Embryonic facial prominence (tissue), 1 donor: ENCODE measurements around the gene RNASEH2B.
A peak's percentile ranks its signal among the peaks of the same experiment; 100 is the strongest.

ENCODE experiments used
- DNase-seq: peaks from one replicate; pipeline ENCODE4 v3.0.0-alpha.2; 2016; ENCODE audit errors: extremely low spot score

RNASEH2B gene

DNA sequence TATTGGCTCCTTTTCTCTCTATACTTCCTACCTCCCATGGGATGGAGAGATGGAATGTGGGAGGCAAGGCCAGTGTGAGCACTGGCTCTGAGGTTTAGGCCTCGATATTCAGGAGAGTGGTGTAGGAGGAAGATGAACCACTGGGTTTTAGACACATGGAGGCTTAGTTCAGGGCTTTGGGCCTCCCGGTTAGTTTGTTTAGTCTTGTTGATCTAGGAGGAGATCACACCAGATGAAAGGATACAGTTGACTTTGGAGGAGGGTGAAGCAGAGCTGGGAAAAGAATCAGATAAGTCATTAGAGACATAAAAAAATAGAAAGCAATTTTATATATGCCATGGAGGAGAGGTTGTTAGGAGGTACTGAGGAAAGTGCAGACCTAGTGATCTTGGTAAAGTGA is 30.9 kb downstream of the RNASEH2B start:
- DNase-seq, result no peak

DNA sequence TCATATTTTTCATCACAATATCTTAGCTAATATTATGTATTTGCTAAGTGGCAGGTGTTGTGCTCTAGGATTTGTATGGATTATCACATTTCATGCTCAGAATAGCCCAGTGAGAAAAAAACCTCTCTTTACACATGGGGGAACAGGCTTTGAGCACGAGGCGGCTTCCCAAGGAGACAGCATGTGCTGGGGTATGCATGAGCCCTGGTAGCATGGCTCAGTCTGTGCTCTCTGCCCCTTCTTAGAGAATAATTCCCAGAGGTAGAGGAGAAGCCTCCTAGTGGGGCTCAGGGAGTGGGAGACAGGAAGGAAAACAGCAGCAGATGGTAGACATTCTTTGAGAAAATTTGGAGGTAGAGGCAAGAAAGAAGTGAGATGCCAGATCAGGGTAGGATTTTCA is 31.6 kb downstream of the RNASEH2B start:
- no peak for DNase-seq

DNA sequence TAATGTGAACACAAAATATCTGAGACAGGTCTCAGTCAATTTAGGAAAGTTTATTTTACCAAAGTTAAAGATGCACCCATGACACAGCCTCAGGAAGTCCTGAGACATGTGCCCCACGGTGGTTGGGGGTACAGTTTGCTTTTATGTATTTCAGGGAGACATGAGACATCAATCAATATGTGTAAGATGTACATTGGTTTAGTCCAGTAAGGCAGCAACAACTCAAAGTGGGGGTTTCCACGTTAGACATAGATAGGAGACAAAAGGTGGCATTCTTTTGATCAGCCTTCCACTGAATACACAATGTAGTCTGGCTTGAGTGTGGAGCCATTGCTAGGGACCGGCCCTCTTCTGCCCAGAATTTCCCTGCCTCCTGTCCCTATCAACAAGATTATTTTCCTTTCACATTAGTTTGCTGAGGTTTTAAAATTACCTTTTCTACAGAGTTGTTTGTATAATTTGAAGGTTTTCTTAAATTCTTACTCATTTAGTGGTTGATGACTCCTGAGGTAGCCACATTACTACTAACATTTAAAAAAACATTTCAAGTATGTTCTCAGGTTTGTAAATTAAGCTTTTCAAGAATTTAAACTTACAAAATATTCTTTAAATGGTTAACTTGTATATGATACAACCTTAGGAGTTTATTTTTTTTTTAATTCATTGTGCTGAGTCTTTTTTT is 33.2 kb downstream of the RNASEH2B start:
- DNase-seq, result no peak

DNA sequence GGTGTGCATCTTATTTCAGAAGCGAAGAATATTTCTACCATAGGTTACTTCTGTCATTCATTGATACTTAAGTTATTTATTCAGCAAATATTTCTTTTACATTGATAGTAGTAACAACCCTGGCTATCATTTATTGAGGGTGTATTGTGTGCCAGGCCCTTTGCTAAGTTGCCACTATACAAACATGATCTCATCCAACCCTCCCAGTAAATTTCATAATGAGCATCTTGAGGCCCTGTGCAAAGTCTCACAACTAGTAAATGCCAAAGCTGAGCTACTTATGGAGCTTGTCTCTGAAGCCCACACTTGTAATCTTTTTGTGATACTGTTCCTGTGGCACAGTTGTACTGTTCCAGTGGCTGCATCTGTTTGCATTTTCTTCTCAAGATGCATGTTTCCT is 36.1 kb downstream of the RNASEH2B start:
- DNase-seq, result no peak

DNA sequence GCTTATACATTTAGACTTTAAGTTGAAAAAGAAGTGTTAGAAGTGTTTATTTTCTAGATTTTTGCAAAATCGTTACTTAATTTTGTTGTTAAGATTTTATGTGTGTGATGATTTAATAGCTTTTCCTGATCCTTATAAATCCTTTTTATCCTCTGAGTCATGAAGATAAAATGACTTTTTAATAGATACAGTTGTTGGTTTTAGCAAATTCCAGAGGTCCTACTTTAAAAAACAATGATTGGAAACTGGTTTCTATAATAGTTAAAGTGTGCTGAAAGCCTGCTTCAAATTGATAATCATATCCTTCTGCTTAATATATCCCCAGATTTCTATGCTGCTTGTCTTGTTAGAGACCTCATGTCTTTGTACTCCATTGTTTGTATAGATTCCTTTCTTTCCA is 39.0 kb downstream of the RNASEH2B start:
- no peak for DNase-seq

DNA sequence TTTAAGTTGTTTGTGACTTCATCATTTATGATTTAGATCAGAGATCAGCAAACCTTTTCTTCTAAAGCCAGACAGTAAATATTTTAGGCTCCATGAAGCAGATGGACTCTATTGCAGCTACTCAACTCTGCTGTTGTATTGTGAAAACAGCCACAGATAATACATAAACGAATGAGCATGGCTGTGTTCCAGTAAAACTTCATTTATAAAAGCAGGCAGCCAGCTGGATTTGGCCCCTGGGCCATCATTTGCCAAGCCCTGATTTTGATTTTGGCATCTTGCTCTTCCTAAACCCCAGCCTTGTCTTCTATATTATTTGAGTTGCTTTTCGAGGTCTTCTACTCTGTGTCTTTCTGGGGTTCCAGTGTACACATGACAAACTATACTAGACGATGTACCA is 41.3 kb downstream of the RNASEH2B start:
- no peak for DNase-seq

DNA sequence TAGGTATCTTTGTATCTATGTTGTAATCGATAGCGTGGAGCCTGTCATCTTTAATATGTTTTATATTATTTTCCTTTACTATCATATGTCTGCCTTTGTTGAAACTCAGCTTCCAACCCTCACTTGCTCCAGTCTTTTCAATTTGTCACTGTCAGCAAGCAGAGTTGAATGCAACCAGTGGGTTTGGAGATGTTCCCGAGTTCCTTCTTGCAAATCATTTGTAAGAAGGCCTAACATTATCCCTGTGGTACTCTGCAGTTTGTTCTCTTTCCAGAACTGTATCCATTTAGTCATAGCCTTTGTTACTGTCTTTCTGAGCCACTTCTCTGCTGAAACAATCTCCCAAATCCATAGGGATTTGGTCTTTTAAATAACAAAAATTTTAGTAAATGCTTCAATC is 41.8 kb downstream of the RNASEH2B start:
- DNase-seq, result peak; percentile 20

DNA sequence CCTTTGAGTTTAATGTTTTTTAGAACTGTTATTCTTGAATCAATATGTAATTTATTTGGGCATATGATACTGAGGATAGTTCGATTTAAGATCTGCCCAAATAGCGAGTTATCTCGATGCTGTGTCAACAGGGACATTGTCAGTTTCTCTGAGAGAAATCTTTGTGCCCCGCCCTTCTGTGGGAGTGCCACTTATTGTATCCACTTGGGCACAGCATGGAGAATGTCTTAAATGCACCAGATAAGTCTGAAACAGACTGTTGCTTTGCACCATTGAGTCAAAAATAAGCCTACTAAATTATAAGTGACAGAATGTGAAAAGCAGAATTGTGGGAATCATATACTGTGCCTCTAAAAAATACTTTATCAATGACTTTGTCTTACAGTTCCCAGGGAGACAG is 45.6 kb downstream of the RNASEH2B start:
- no peak for DNase-seq

DNA sequence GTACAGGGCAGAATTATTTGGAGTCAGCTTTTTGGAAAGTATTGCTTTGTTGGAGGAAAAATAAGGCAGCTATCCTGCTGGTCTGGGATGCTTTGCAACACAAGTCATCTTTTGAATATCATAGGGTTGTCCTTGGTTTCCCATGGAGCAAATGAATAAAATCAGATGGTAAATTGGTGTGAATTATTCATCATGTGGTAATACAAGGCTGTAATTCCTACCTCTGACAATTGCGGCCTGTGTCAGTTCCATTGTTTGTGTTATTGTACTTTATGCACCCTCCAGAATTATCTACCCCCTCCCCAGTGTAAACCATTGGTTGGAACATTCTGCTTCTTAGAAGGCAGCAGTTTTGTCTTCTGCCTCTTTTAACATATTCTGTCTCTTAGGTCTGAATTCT is 46.2 kb downstream of the RNASEH2B start:
- DNase-seq, result no peak

DNA sequence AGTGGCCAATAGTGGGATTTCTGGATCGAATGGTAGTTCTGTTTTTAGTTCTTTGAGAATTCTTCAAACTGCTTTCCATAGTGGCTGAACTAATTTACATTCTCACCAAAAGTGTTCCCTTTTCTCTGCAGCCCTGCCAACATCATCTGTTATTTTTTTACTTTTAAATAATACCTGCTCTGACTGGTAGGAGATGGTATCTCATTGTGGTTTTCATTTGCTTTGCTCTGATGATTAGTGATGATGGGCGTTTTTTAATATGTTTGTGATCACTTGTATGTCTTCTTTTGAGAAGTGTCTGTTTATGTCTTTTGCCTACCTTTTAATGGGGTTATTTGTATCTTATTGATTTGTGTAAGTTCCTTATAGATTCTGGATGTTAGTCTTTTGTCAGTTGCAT is 48.0 kb downstream of the RNASEH2B start:
- DNase-seq, result no peak

DNA sequence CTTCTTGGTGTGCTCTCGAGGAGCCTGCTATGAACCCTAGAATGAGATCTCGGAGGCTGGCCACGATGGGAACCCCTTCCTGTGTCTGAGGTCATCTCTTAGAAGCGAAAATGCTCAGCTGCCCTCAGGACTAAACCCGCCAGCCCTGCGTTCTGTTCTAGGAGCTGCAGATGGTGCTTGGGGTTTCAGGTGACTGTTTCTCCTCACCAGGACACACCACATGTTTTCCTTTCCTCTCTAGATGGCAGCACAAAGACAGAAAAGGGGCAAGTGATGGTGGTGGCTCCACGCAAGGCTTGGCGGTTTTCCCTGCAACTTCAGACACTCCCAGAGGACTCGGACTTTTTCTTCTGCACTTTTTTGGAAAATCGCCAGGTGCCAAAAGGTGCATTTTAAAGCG is 60.1 kb downstream of the RNASEH2B start:
- no peak for DNase-seq

DNA sequence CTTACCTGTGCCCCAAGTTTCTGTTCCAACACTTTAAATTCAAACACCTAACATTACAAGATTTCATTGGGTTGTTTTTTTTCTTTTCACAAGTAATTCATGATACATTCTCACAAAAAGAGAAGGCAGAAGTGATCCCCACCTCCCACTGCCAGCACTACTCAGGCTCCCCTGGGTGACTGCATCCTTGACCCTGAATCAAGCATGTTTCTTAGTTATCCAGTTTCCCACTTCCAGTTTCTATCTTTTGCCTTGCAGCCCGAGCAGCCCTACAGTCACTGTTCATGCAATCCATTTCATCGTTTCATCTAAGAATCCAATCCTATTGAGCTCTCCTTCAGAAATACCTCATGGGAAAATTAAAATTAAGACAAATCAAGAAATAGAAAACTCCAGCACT is 61.4 kb downstream of the RNASEH2B start:
- no peak for DNase-seq

DNA sequence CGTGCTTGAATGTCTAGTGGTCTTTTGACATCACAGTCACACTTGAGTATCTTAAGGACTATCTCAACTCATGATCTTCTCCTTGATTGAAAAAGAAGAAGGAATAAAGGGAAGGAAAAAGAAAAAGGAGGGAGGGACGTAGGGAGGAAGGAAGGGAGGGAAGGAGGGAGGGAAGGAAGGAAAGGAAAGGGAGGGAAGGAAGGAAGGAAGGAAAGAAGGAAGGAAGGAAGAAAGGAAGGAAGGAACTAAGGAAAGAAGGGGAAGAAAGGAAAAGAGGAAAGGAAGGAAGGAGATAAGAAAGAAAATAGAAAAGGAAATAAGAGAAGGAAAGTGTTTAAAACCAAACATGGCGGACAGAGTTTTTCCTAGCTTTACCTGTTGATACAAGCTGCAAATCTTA is 64.7 kb downstream of the RNASEH2B start:
- DNase-seq, result no peak

DNA sequence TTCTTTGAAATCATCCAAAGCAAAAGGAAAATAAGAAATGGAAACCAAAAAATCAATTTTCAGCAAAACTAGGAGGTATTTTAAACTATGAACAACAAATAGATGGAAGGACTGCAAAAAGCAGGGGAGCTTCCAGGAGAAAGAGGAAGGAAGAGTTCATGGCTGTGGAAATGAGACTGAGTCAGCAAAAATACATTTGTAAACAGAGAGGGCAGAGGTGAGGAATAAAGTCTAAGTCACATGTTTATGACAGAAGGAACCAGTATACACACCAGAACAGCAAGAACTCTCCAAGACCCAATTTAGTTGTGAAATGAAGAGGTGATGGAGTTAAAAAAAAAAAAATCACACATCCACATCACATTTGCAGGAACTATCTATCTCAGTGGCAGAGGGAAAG is 69.6 kb downstream of the RNASEH2B start:
- DNase-seq, result no peak

DNA sequence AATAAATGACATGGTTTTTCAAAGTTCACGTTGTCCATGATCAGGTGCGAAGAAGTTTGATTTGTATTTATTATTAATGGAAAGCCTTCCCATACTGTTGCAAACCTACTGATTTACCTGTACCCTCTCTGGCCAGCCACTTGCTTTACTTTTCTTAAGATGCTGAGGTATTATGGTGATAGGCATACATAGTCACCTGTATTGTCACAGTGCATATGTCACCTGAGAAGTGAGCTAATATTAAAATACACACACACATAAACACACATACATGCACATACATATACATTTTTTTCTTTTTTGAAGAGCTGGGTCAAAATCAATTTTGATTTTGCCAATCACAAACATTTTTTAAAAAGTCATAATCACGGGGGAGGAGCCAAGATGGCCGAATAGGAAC is 72.1 kb downstream of the RNASEH2B start:
- no peak for DNase-seq

DNA sequence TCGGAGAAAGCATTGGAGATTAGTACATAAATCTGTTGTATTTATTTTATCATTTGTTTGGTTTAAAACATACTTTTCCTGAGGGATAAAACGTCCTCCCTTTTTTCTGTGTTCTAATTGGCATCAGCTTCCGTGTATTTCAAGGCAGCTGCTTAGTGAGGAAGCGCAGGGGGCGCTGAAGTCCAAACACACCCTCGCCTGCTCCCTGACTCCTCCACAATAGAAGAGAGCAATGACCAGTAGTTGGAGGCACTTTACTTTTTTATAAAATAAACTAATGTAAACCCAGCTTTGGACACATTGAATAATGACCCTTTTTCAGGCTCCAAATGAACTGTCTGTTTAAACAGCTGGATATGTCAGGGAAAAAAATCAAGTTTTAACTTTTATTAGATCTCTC is 79.9 kb downstream of the RNASEH2B start:
- DNase-seq, result no peak

DNA sequence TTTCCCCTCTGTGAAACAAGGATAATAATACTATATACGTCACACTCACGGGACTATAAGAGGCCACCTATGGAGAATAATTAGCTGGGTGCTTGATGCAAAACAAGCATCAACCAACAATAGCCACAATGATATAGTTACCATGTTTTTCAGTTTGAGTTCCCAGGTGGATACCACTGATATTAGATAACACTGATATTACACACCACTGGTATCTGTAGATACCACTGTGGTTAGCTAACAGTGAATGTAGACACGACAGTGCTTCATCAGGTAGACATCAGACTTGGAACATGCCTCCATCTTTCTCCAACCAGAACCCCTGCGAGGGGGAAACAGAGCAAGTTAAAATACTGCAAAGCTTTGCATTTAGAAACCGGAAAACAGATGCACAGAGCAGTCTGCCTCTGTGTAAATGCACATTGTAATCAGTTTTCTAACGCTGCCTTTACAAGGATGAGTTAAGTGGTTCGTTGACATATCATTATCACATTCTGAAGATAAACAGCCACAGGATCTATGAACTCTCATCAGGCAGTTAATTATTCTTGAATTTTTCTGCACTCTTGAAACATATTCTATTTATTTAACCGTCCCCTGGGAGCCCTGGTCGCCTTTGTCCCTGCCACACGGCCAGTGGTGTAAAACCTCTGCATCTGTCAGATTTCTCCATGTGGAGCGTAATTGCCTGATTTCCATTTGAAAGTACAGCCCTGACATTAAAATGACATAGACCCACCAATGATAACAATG is 80.7 kb downstream of the RNASEH2B start:
- no peak for DNase-seq

DNA sequence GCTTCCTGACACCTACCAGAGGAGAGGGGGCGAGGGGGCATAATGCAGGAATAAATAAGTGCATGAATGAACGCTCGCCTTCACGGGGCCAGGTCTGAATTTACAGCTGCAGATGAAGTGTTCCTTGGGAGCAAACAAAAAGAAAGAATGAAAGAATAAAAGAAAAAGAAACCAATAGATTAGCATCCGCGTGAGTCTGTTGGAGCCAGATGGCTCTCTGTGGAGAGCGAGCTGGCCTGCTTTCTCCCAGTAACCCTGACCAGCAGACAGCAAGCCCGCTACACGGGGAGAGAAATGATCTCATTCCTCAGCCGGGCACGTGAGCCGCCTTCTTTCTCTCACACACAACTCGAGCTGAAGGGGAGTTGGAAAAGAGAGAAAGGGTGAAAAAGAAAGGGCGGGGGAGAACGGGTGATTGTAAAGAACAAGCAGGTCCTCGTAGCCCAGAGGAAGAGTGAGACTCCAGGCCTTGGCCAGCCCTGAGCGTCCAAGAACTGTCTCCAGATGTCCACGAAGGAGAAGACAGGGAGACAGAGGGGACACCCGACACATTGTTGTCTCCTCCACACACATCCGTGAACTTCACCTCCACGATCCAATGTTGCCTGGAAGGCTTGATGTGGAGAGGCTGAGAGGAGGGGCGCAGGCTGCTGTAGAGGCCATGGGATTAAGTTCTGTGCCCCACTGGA is 81.4 kb downstream of the RNASEH2B start:
- DNase-seq, result no peak

DNA sequence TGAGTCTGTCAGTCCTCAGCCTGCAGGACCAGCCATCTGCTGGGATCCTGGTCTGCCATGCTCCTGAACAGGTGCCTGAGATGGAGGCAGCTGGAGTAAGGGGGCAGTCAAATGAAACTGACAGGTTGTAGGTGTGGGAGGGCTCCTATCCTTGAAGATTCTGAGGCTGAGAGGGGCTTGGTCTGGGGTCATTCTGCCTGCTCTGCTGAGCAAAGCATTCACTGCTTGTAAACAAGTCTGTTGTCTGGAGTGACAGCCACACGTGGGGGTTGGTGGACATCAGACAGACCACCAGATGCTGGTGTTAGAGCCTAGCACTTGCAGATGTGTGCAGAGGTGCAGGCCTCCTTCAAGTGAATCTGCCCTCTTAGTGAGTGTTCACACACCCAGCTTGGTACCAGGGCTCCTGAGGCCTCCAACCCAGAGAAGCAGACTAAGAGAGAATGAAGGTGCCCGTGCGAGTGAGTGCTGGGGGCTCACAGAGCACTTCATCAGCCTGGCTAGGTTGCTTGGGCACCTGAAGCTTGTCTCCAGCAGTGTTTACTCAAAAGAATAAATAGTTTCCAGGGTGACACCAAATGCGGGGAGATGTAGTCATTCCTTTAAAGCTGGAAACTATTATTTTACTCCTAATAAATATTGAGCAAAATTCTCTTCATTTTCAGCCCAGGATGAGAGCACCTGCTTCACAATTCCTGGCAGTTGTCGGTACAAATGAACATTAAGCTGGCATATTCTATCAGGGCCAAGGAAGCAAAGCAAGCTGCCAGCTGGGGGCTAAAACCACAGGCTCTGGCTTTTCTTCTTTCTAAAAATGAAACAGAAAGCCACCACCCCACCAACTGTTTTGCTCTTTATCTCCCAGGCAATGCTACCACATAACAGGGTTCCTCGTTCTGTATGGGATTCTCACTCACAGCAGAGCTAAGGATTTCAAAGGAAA is 82.3 kb downstream of the RNASEH2B start:
- DNase-seq, result no peak

DNA sequence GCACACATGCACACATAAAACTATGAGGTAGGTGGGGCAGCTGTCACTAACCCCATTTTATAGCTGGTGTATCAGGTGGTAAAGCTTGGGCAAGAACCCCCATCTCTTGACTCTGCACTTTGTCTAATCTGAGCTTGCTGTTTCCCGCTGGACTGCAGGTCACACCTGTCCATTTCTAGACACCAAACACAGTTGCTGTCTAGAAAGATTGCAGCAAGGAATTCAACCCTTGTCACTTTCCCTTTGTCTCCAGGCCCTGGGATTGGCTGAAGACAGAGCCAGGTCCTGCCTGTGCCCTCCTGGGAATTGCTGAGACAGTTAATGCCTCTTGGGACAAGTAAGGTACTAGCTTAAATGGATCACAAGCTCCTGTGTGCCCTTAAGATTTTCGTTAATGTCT is 83.8 kb downstream of the RNASEH2B start:
- DNase-seq, result no peak

DNA sequence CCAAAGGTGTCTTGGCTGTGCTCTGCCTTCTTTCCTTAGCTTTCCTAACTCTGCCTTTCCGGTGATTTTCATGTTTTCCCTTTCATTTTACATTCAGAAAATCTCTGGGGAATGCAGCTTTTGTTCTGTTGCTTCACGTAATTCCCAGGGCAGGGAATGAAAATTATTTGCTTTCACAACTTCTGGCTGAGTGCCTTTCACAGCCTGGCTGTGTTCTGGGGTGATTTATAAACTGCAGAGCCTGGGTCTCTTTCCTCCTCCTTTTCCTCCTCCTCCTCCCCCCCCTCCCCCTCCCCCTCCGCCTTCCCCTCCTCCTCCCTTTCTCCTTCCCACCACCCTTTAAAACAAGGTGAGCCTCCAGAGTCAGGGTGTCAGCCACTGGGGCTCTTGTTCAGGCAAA is 84.3 kb downstream of the RNASEH2B start:
- DNase-seq, result no peak

DNA sequence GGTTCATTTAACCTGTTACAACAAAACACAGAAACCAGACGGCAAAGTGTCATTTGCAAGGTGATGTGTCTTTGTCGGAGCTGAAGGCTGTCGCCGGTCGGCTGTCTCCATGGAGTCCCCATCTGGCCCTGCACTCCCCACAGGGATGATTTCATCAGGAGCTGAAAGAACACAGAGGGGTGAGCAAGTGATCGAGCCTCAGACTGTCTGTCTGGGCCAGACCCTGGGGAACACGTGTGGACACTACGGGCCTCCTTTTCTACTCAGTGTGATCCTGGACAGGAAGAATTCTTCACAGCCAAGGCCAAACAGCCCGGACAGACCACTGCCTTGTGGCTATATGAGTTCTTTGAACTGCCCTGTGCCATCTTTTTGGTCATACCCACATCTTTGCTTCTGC is 85.1 kb downstream of the RNASEH2B start:
- DNase-seq, result no peak
